A549 (cell line): ENCODE results near the gene DYNLT2. TPM values are rescaled to one million over a fixed set of nuclear protein-coding genes. Genes with fewer than 3 reads are reported as not detected.

Experiments used
- ATAC-seq, 2 experiments: fragments of 200-7000 bp in 1 of 2; fragments of >200 bp in 1 of 2; cut with Nextera tagmentation in 1 of 2; cut with Tn5 transposase in 1 of 2; 3 replicates each; pipeline versions ENCODE4 v1.8.0 to v1.9.1; 2018 to 2020; ENCODE audit warnings: mild to moderate bottlenecking in 1 of 2, moderate library complexity in 1 of 2
- CTCF ChIA-PET: fragments of 300-600 bp; sonication (Branson Sonifier 250); formaldehyde crosslinking; extraction: SDS; loops from one replicate; lab custom pipeline; 2021; ENCODE audit warnings: antibody characterized with exemption, inconsistent platforms; lab: Yijun Ruan, JAX
- POLR2A ChIA-PET: fragments of 350-600 bp; formaldehyde crosslinking; extraction: SDS; loops from one replicate; lab custom pipeline; 2021; ENCODE audit warnings: antibody characterized with exemption, inconsistent platforms; lab: Yijun Ruan, JAX
- DNase-seq, 2 experiments: peaks; one replicate each; pipeline versions ENCODE4 v3.0.0 to v3.0.0-alpha.2; 2011 to 2016; ENCODE audit warnings: low read depth in 1 of 2, low spot score in 1 of 2
- FAIRE-seq: peaks from 2 replicates; lab custom pipeline; 2011; peaks lifted over from hg19 to GRCh38; lab: Jason Lieb, UNC
- H3K27ac ChIP-seq, 2 experiments: fragments of >200 bp; sonication (Bioruptor Twin); formaldehyde crosslinking; 3 replicates each; pipeline ENCODE4 v1.5.1; 2016 to 2017
- H3K4me1 ChIP-seq: fragments of >200 bp; sonication (Bioruptor Twin); formaldehyde crosslinking; 3 replicates; pipeline ENCODE4 v1.6.1; 2016
- H3K4me2 ChIP-seq: fragments of >200 bp; sonication (Bioruptor Twin); formaldehyde crosslinking; 3 replicates; pipeline ENCODE4 v1.6.1; 2016
- H3K4me3 ChIP-seq: fragments of >200 bp; sonication (Bioruptor Twin); formaldehyde crosslinking; 3 replicates; pipeline ENCODE4 v1.5.1; 2016
- H3K9me3 ChIP-seq: fragments of >200 bp; sonication (Bioruptor Twin); formaldehyde crosslinking; 3 replicates; pipeline ENCODE4 v1.6.1; 2016
- CHD2 ChIP-seq: fragments of 150-350 bp; IDR thresholded peaks from 2 replicates; pipeline ENCODE4 v1.6.1; 2014; ENCODE audit warnings: low read length; ENCODE audit not compliant: partially characterized antibody
- E2F6 ChIP-seq: IDR thresholded peaks from 2 replicates; pipeline ENCODE4 v1.6.1; 2012; ENCODE audit warnings: low read depth, borderline replicate concordance
- EHF ChIP-seq: fragments of 250-450 bp; sonication (Bioruptor Pico); IDR thresholded peaks from 2 replicates; pipeline ENCODE4 v1.5.0; 2020; ENCODE audit warnings: mild to moderate bottlenecking
- EHMT2 ChIP-seq: fragments of 200-600 bp; sonication (generic); IDR thresholded peaks from 2 replicates; pipeline ENCODE4 v1.6.1; 2016; ENCODE audit warnings: antibody characterized with exemption, low read depth, mild to moderate bottlenecking, moderate library complexity
- FOSL2 ChIP-seq, 2 experiments: fragments of 450-650 bp in 1 of 2; fragments of >200 bp in 1 of 2; sonication (Bioruptor Twin) in 1 of 2; formaldehyde crosslinking; IDR thresholded peaks; 2 replicates each; pipeline versions ENCODE4 v1.5.0 to v1.6.1; 2016 to 2020; ENCODE audit warnings: mild to moderate bottlenecking in 1 of 2, moderate library complexity in 1 of 2
- HDAC2 ChIP-seq: fragments of 200-600 bp; sonication (generic); IDR thresholded peaks from 2 replicates; pipeline ENCODE4 v1.6.1; 2016
- HOXB5 ChIP-seq: fragments of 250-450 bp; sonication (Bioruptor Pico); IDR thresholded peaks from 2 replicates; pipeline ENCODE4 v1.5.0; 2020; ENCODE audit warnings: mild to moderate bottlenecking, moderate library complexity
- JUN ChIP-seq, 2 experiments: fragments of >200 bp; sonication (Bioruptor Twin); formaldehyde crosslinking; IDR thresholded peaks; 2 replicates in 1 of 2; 3 replicates in 1 of 2; pipeline ENCODE4 v1.6.1; 2016 to 2017
- JUNB ChIP-seq: fragments of >200 bp; sonication (Bioruptor Twin); formaldehyde crosslinking; IDR thresholded peaks from 2 replicates; pipeline ENCODE4 v1.6.1; 2016
- MAX ChIP-seq: IDR thresholded peaks from 2 replicates; pipeline ENCODE4 v1.6.1; 2012
- NPAS2 ChIP-seq: fragments of 250-450 bp; sonication (Bioruptor Pico); IDR thresholded peaks from 2 replicates; pipeline ENCODE4 v1.8.0; 2022; ENCODE audit warnings: mild to moderate bottlenecking, moderate library complexity, borderline replicate concordance
- POLR2A ChIP-seq: IDR thresholded peaks from 2 replicates; pipeline ENCODE4 v1.6.1; 2012; ENCODE audit warnings: mild to moderate bottlenecking, low read length
- POLR2AphosphoS2 ChIP-seq: conservative IDR thresholded peaks from 2 replicates; pipeline ENCODE4 v1.6.1; 2012; ENCODE audit warnings: low read length, improper control_type of control experiment, inconsistent platforms
- RCOR1 ChIP-seq: fragments of 150-350 bp; IDR thresholded peaks from 2 replicates; pipeline ENCODE4 v1.6.1; 2014; ENCODE audit warnings: antibody characterized with exemption, low read length, low read depth
- RNF2 ChIP-seq: fragments of 200-600 bp; sonication (generic); IDR thresholded peaks from 2 replicates; pipeline ENCODE4 v1.6.1; 2016; ENCODE audit warnings: low read depth, mild to moderate bottlenecking, antibody characterized with exemption, moderate library complexity, borderline replicate concordance
- SREBF2 ChIP-seq: fragments of 450-650 bp; IDR thresholded peaks from 2 replicates; pipeline ENCODE4 v1.6.1; 2014; ENCODE audit warnings: mild to moderate bottlenecking, moderate library complexity
- TP53 ChIP-seq: fragments of 250-450 bp; sonication (Bioruptor Pico); IDR thresholded peaks from 2 replicates; pipeline ENCODE4 v1.5.0; 2021; ENCODE audit warnings: mild to moderate bottlenecking, moderate library complexity
- ZFP36 ChIP-seq: fragments of 450-650 bp; IDR thresholded peaks from 2 replicates; pipeline ENCODE4 v1.6.1; 2014; ENCODE audit warnings: borderline replicate concordance; ENCODE audit not compliant: partially characterized antibody
- ZNF302 ChIP-seq: fragments of 250-450 bp; sonication (Bioruptor Pico); IDR thresholded peaks from 2 replicates; pipeline ENCODE4 v1.9.0; 2021; ENCODE audit warnings: inconsistent platforms, mild to moderate bottlenecking, moderate library complexity
- WGBS: methylation state at CpG from one replicate; pipeline ENCODE4 v1.1.6; 2017; ENCODE audit errors: missing lambda C conversion rate; 5-methylcytosine and 5-hydroxymethylcytosine counted together
- polyA plus RNA-seq, 4 experiments: library from polyadenylated mRNA; depleted of rRNA in 3 of 4; stranded (reverse); fragments of >200 nt; fragmentation: RNase III in 1 of 4; extraction: RNeasy Plus Mini Kit Qiagen cat#74134 plus additional on column Dnase treatment in 1 of 4; gene quantifications; 2 replicates in 3 of 4; 3 replicates in 1 of 4; pipeline ENCODE4 v1.2.3, GENCODE V29; 2011 to 2017
- TF ChIP-seq, protein P1 (sequence below): fragments of >200 bp; sonication (Bioruptor Twin); formaldehyde crosslinking; IDR thresholded peaks from 3 replicates; pipeline ENCODE4 v1.5.1; 2016

The DYNLT2 gene
- polyA plus RNA-seq, 2 of the 4 experiments (the other 2 are of a cell fraction): 1.1 to 2.0 TPM

DNA sequence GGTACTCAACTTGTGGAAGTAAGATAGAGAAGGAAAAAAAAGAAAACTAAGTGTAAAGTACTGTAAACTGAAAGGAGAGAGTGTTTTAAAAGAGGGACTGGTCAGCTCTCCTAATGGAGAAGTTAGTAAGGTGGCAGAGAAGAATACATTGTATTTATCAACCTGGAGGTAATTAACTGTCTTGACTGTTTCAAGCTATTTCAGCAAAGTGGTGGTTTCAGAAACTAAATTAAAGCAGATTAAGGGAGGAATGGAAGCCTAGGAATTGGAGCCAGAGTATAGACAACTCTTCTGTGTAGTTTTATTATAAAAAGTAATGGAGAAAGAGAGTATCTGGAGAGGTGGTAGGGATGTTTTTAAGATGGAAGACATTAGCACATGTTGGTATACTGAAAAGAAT lies 24.4 kb downstream of the DYNLT2 start:
- FAIRE-seq: no peak
- TF ChIP-seq JUN (IDR thresholded peaks at IDR 0.05) (no peak), E2F6 (no peak), EHMT2 (no peak), RNF2 (no peak), POLR2AphosphoS2 (no peak), HOXB5 (CRISPR knock-in tag) (no peak), TP53 (CRISPR knock-in tag) (no peak), EHF (CRISPR knock-in tag) (no peak), JUNB (no peak), HDAC2 (no peak), POLR2A (no peak), NPAS2 (no peak)
- TF ChIP-seq, protein P1, sequence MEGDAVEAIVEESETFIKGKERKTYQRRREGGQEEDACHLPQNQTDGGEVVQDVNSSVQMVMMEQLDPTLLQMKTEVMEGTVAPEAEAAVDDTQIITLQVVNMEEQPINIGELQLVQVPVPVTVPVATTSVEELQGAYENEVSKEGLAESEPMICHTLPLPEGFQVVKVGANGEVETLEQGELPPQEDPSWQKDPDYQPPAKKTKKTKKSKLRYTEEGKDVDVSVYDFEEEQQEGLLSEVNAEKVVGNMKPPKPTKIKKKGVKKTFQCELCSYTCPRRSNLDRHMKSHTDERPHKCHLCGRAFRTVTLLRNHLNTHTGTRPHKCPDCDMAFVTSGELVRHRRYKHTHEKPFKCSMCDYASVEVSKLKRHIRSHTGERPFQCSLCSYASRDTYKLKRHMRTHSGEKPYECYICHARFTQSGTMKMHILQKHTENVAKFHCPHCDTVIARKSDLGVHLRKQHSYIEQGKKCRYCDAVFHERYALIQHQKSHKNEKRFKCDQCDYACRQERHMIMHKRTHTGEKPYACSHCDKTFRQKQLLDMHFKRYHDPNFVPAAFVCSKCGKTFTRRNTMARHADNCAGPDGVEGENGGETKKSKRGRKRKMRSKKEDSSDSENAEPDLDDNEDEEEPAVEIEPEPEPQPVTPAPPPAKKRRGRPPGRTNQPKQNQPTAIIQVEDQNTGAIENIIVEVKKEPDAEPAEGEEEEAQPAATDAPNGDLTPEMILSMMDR: no peak
- Histone ChIP-seq H3K4me2 (no peak overlapping the region), H3K9me3 (no peaks in the 10 kb centered on the region), H3K4me3 (no peak overlapping the region), H3K4me1 (peaks cover 9% of the 10 kb centered on the region), H3K27ac (no peak overlapping the region)
- CTCF ChIA-PET: no interaction called here
- no peak for DNase-seq
- POLR2A ChIA-PET: no interaction called here
- no peak for ATAC-seq

DNA sequence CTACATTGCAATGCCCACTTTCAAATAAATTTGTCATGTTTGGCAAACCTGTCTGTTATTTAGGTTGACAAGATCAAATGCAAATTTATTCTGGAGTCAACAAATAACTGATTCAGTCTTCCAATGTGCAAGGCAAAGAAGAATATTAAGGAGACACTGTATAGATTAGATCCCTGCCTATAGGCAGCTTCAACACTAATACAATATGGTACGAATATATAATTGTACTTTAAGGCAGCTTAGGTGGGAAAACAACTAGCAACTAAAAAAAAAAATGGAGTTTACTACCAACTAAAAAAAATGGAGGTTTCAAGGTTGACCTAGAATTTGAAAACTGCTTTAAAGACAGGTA lies 25.3 kb downstream of the DYNLT2 start:
- 71% methylated on average over 1 of the region's 1 CpG for WGBS
- POLR2A ChIA-PET: interaction anchor here (1.2 kb wide), 1 partner anchor 26 kb away, joined by 7 read pairs; the partner anchor contains the start of genes DYNLT2 and ERMARD
- no peak for FAIRE-seq
- H3K27ac ChIP-seq: no peak overlapping the region
- peaks cover 18% of the 10 kb centered on the region for H3K4me1 ChIP-seq
- ATAC-seq: no peak
- TF ChIP-seq MAX: no peak
- TF ChIP-seq, all 56 proteins: peak for 0
- no peak overlapping the region for H3K4me3 ChIP-seq
- no peak for DNase-seq
- no peaks in the 10 kb centered on the region for H3K9me3 ChIP-seq
- CTCF ChIA-PET: interaction anchor here (1.1 kb wide), 1 partner anchor 769 kb away, joined by 3 read pairs; no protein-coding TSS in a partner anchor
- H3K4me2 ChIP-seq: no peak overlapping the region; the same call in 2 of the 3 replicates

GRCh38 chr6:169725125-169726048 lies 26.0 kb downstream of the DYNLT2 start:
- H3K4me1 ChIP-seq: peaks cover 18% of the 10 kb centered on the region
- H3K4me3 ChIP-seq: peak overlapping the region; percentile 77
- FAIRE-seq: no peak
- peak; percentile 49 to 79; a peak in 5 of 6 replicates for ATAC-seq
- no peak for TF ChIP-seq FOSL2 (IDR thresholded peaks at IDR 0.05)
- TF ChIP-seq FOSL2 (CRISPR knock-in tag; IDR thresholded peaks at IDR 0.05): peak; percentile 33; the same call in 1 of the 2 replicates
- TF ChIP-seq TP53 (CRISPR knock-in tag): no peak
- no peak for TF ChIP-seq ZFP36
- TF ChIP-seq POLR2A: no peak
- no peak for TF ChIP-seq RCOR1
- TF ChIP-seq SREBF2: no peak
- 0 out of 2 replicates have a peak, but pooled peaks have one; percentile 3 for TF ChIP-seq RNF2
- no peak for TF ChIP-seq CHD2
- TF ChIP-seq ZNF302 (CRISPR knock-in tag): no peak
- no peaks in the 10 kb centered on the region for H3K9me3 ChIP-seq
- POLR2A ChIA-PET: interaction anchor here (1.1 to 1.2 kb wide), 2 partner anchors 16 to 26 kb away, joined by 3 to 7 read pairs; partner anchors contain the start of genes DYNLT2 and ERMARD
- CTCF ChIA-PET: interaction anchor here (1.1 to 1.3 kb wide), 2 partner anchors 768 to 805 kb away, joined by 3 read pairs; no protein-coding TSS in a partner anchor
- WGBS: 31% methylated on average over 29 of the region's 29 CpGs
- peak overlapping the region; percentile 94 for H3K4me2 ChIP-seq
- peak; percentile 60 to 78 for DNase-seq
- peak overlapping the region; percentile 96 to 99 for H3K27ac ChIP-seq
